Heart left ventricle (tissue), 16 donors: ENCODE data around the gene ADAMTS5. TPM values are rescaled to one million over a fixed set of nuclear protein-coding genes. Genes with fewer than 3 reads are reported as not detected.
A peak's percentile ranks its signal among the peaks of the same experiment; 100 is the strongest.

Experiments
- ATAC-seq, 4 donors: fragments of 200-7000 bp; cut with Tn5 transposase; one replicate each; pipeline ENCODE4 v1.9.1; 2020 to 2022; ENCODE audit warnings: moderate library complexity in 4 of 4, mild to moderate bottlenecking in 3 of 4, moderate number of reproducible peaks in 1 of 4
- DNase-seq, 5 donors: peaks; one replicate each; pipeline ENCODE4 v3.0.0-alpha.2; 2020
- H3K27ac ChIP-seq, 12 donors: fragments of 200-600 bp; sonication (generic) in 4 of 12; one replicate each; pipeline versions ENCODE4 v1.5.0 to v1.8.0; 2016 to 2022; ENCODE audit warnings: mild to moderate bottlenecking in 2 of 12
- H3K27me3 ChIP-seq, 9 donors: fragments of 200-600 bp; sonication (generic) in 2 of 9; one replicate each; pipeline versions ENCODE4 v1.5.1 to v1.8.0; 2016 to 2022; ENCODE audit warnings: mild to moderate bottlenecking in 3 of 9
- H3K36me3 ChIP-seq, 9 donors: fragments of 200-600 bp; sonication (generic) in 2 of 9; one replicate each; pipeline versions ENCODE4 v1.5.0 to v1.8.0; 2018 to 2022; ENCODE audit warnings: mild to moderate bottlenecking in 2 of 9
- H3K4me1 ChIP-seq, 12 donors: fragments of 200-600 bp; sonication (generic) in 4 of 12; one replicate each; pipeline versions ENCODE4 v1.5.0 to v1.8.0; 2016 to 2022; ENCODE audit warnings: mild to moderate bottlenecking in 3 of 12
- H3K4me3 ChIP-seq, 12 donors: fragments of 200-600 bp; sonication (generic) in 4 of 12; one replicate each; pipeline versions ENCODE4 v1.5.0 to v1.8.0; 2017 to 2022; ENCODE audit warnings: mild to moderate bottlenecking in 9 of 12, moderate library complexity in 4 of 12
- H3K9me3 ChIP-seq, 12 donors: fragments of 200-600 bp; sonication (generic) in 4 of 12; one replicate each; pipeline versions ENCODE4 v1.5.0 to v1.8.0; 2016 to 2022; ENCODE audit warnings: mild to moderate bottlenecking in 1 of 12
- CTCF ChIP-seq, 12 donors: fragments of 200-600 bp; sonication (generic) in 4 of 12; IDR thresholded peaks; one replicate each; pipeline versions ENCODE4 v1.5.0 to v1.8.0; 2018 to 2022; ENCODE audit warnings: antibody characterized with exemption in 12 of 12, mild to moderate bottlenecking in 5 of 12
- POLR2A ChIP-seq, 2 donors: fragments of 450-650 bp; IDR thresholded peaks; one replicate each; pipeline ENCODE4 v1.6.1; 2017; ENCODE audit warnings: antibody characterized with exemption in 2 of 2, mild to moderate bottlenecking in 2 of 2, moderate library complexity in 2 of 2
- WGBS, 4 donors: extraction: QIAGEN DNeasy Blood & Tissue Kit in 2 of 4; methylation state at CpG; one replicate each; pipeline versions ENCODE4 v1.1.5 to v1.1.7; 2013 to 2018; 5-methylcytosine and 5-hydroxymethylcytosine counted together
- intact Hi-C, 10 donors: fragments of 100-400 bp; cut with DNase I; formaldehyde crosslinking; loops; one replicate each; pipeline versions ENCODE4 v1.11.1 to v1.14.2; 2022
- polyA plus RNA-seq, 2 donors: library from polyadenylated mRNA; stranded (reverse); fragments of 200-250 nt; gene quantifications; one replicate each; pipeline ENCODE4 v1.2.3, GENCODE V29; 2013
- total RNA-seq, 9 donors: library from RNA; depleted of rRNA in 2 of 9; stranded (reverse); fragments of >200 nt in 2 of 9; fragmentation: NEBNext Ultra II Directional in 3 of 9; extraction: Animal tissue kit (Norgen Biotek cat#: 25700) in 3 of 9; gene quantifications; one replicate each; pipeline versions ENCODE4 v1.1.0 to v1.2.4, GENCODE V29; 2016 to 2023
- donor health status: ischemic (EF 13 %, LVEDD 7.1; RV severe dilation, severe dysfunction).
- donor health status: healthy with polysubstance abuse.
- donor health status: DM: no; HTN: yes; CAD: no.
- donor health status: DM: no; HTN: no; CAD: no.
- donor health status: ischemic (EF 25% LVEDD 6.9; RV normal size, moderate dysfunction).
- donor health status: ischemic (EF 25% LVEDD 5.7; RV mildly dilated, moderate dysfunction).
- donor health status: healthy.
- donor health status: DM: yes; HTN: yes; CAD: no.
- donor health status: ischemic (EF 35%, LVEDD 5.7; RV mildly dilated, moderate dysfunction).
- donor health status: nonischemic (EF 11% LVEDD 7.7; RV severe dilation, severe dysfunction).
- donor health status: DM: yes; HTN: yes; CAD: no.
- donor health status: PGD.
- donor health status: ischemic (EF 29% LVEDD 5.4; RV normal size, mild dysfunction).
- donor health status: nonischemic (EF 23%, LVEDD 6.1; RV moderate dilation, normal function).

ADAMTS5 gene
- total and polyA plus RNA-seq, 11 donors, result 0.98 to 22.7 (median 3.1) TPM

GRCh38 chr21:26966649-26967061 is 233 bp downstream of the ADAMTS5 start:
- Histone ChIP-seq H3K9me3 (no peaks in the 10 kb centered on the region), H3K27ac (peak overlapping the region in 11 of 12 donors; percentile 43 to 82 (median 71)), H3K4me3 (peak overlapping the region; percentile 35 to 74 (median 64)), H3K36me3 (no peaks in the 10 kb centered on the region), H3K27me3 (peaks cover 0 to 50% (median 7%) of the 10 kb centered on the region in 9 donors), H3K4me1 (peaks cover 0 to 27% (median 11%) of the 10 kb centered on the region in 12 donors)
- peak in 3 of 4 donors; percentile 3 to 47 (median 25) for ATAC-seq
- WGBS, 4 donors, result 0 to 1% (median 1%) methylated on average over 24 of the region's 24 CpGs
- TF ChIP-seq CTCF (IDR thresholded peaks at IDR 0.05), result no peak
- no peak for TF ChIP-seq POLR2A (IDR thresholded peaks at IDR 0.05)
- intact Hi-C loops, result loop anchor here in 5 of 10 donors (5.0 to 10.0 kb wide), 5 partner anchors 198 to 598 kb away; no protein-coding TSS in a partner anchor
- peak in 1 of 5 donors; percentile 39 for DNase-seq

GRCh38 chr21:26965907-26966581 is 844 bp downstream of the ADAMTS5 start:
- DNase-seq (peak in 4 of 5 donors; percentile 33 to 65 (median 41)), ATAC-seq (peak in 3 of 4 donors; percentile 23 to 49 (median 42))
- peaks cover 0 to 54% (median 7%) of the 10 kb centered on the region in 9 donors for H3K27me3 ChIP-seq
- 1 to 5% (median 2%) methylated on average over 23 to 66 of the region's 66 CpGs for WGBS, 4 donors
- no peaks in the 10 kb centered on the region for H3K9me3 ChIP-seq
- H3K4me3 ChIP-seq, result peak overlapping the region; percentile 35 to 74 (median 64)
- H3K36me3 ChIP-seq, result no peaks in the 10 kb centered on the region
- intact Hi-C loops, result loop anchor here in 5 of 10 donors (5.0 to 10.0 kb wide), 5 partner anchors 199 to 599 kb away; no protein-coding TSS in a partner anchor
- H3K27ac ChIP-seq, result peak overlapping the region; percentile 0 to 82 (median 67)
- peaks cover 0 to 29% (median 11%) of the 10 kb centered on the region in 12 donors for H3K4me1 ChIP-seq
- TF ChIP-seq CTCF (IDR thresholded peaks at IDR 0.05), result no peak
- TF ChIP-seq POLR2A (IDR thresholded peaks at IDR 0.05), result no peak

- ATAC-seq, result peak in 3 of 4 donors; percentile 43 to 57 (median 48)
- Histone ChIP-seq H3K27ac (peak overlapping the region; percentile 0 to 82 (median 67)), H3K4me1 (peaks cover 0 to 30% (median 11%) of the 10 kb centered on the region in 12 donors)
Observed at GRCh38 chr21:26965040-26965906, 1.6 kb downstream of the ADAMTS5 start.

More at GRCh38 chr21:26965040-26965906, 1.6 kb downstream of the ADAMTS5 start:
- intact Hi-C loops, result loop anchor here in 5 of 10 donors (5.0 to 10.0 kb wide), 5 partner anchors 200 to 600 kb away; no protein-coding TSS in a partner anchor
- H3K4me3 ChIP-seq, result peak overlapping the region; percentile 35 to 74 (median 64)
- WGBS, 4 donors, result 20 to 24% (median 22%) methylated on average over 31 to 58 of the region's 58 CpGs
- H3K36me3 ChIP-seq, result no peaks in the 10 kb centered on the region
- H3K9me3 ChIP-seq, result no peaks in the 10 kb centered on the region
- DNase-seq, result peak; percentile 40 to 77 (median 57)
- TF ChIP-seq CTCF (IDR thresholded peaks at IDR 0.05), result peak in 10 of 12 donors; percentile 12 to 65 (median 32)
- no peak for TF ChIP-seq POLR2A (IDR thresholded peaks at IDR 0.05)
- H3K27me3 ChIP-seq, result peaks cover 0 to 54% (median 7%) of the 10 kb centered on the region in 9 donors
